Measurements from ENCODE around the gene MVP. TPM values are rescaled to one million over a fixed set of nuclear protein-coding genes. Genes with fewer than 3 reads are reported as not detected.

Gene MVP
- total RNA-seq, 1 donor from 2014 or later, result 27.4 TPM

- no peak overlapping the region for H3K27ac Mint-ChIP-seq
- peak overlapping the region; percentile 98 for H3K4me3 Mint-ChIP-seq
These were observed 40.0 kb downstream of the MVP start for GRCh38 chr16:29860218-29860617.

GRCh38 chr16:29862383-29862883, 42.2 kb downstream of the MVP start:
- peak overlapping the region; percentile 98 for H3K4me3 Mint-ChIP-seq
- peaks cover 8% of the 10 kb centered on the region for H3K36me3 Mint-ChIP-seq
- H3K27me3 Mint-ChIP-seq, result no peaks in the 10 kb centered on the region
- H3K4me1 Mint-ChIP-seq (ENCODE audit: unreplicated experiment), result peaks cover 15% of the 10 kb centered on the region
- H3K27ac Mint-ChIP-seq, result peak overlapping the region; percentile 95
- no peaks in the 10 kb centered on the region for H3K9me3 Mint-ChIP-seq
- DNase-seq (ENCODE audit: extremely low spot score, unreplicated experiment), result no peak
- no peak for TF ChIP-seq CTCF (conservative IDR thresholded peaks at IDR 0.05)

More at GRCh38 chr16:29860218-29860617, 40.0 kb downstream of the MVP start:
- no peak for TF ChIP-seq CTCF (conservative IDR thresholded peaks at IDR 0.05)
- H3K4me1 Mint-ChIP-seq (ENCODE audit: unreplicated experiment), result peaks cover 15% of the 10 kb centered on the region
- H3K27me3 Mint-ChIP-seq, result no peaks in the 10 kb centered on the region
- no peak for DNase-seq (ENCODE audit: extremely low spot score, unreplicated experiment)
- peaks cover 8% of the 10 kb centered on the region for H3K36me3 Mint-ChIP-seq
- no peaks in the 10 kb centered on the region for H3K9me3 Mint-ChIP-seq

DNA sequence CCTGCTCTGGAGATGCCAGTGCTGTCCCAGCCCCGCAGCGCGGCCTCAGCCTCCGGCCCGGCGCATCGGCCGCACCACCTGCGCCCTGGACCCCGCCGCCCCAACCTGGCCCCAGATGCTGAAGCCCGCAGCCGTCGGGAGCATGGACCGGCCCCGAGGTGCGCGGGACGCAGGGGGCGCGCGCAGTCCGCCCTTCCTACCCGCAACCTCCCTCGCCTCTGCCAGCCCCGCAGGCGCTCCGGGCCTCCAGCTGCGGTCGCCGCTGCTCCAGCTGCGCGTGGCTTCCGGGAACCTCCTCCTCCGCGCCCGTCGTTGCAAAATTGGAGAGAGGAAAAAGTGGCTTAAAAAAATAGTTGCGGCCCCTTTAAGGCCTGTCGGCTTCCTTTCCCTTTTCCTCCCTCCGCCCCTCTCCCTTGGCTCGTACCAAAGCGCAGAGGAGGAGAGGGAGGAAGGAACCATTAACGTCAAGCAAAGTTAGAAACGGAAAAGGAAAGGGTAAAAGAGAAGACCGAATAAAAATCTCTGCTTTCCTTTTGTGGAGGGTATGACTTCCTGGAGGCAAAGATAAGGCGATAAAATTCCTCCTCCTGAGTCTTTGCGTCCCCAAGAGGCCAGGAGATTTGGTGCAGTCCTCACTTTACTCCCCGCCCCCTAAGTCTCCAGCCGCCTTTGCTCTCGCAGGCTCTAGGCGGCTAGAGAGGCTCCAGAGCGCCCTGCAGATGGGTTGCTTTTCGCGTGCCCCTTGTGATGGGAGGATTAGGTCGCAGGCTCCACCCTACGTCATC, 42.8 kb downstream of the MVP start, which contains the start of gene CDIPT:
Gene CDIPT, minus strand, starts transcription at position 343 of the 785 bp plus-strand sequence. CDS start 369 bp downstream, outside the sequence.
- Mint-ChIP-seq H3K27me3 (no peaks in the 10 kb centered on the region), H3K9me3 (no peaks in the 10 kb centered on the region), H3K27ac (peak within 1 kb of the TSS; percentile 100), H3K4me3 (peak within 1 kb of the TSS; percentile 98), H3K36me3 (peaks cover 8% of the 10 kb centered on the region), H3K4me1 (ENCODE audit: unreplicated experiment) (peaks cover 15% of the 10 kb centered on the region)
- DNase-seq (ENCODE audit: extremely low spot score, unreplicated experiment), result peak; percentile 90
- TF ChIP-seq CTCF (conservative IDR thresholded peaks at IDR 0.05), result peak; percentile 74

DNA sequence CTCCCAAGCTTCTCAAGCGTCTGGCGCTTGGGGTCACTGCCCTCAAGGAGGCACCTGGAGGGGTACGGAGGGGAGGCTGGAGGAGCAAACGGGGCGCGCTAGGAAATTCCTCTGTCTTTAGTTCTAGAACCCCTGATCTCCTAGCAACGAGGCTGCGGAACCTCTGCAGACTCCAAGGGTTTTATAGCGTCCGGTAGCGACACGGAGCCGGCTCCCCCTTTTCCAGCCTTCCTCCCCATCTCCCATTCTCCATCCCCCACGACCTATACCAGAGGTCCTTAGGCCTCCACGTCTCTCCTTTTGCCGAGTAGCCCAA, 43.4 kb downstream of the MVP start:
- H3K4me1 Mint-ChIP-seq (ENCODE audit: unreplicated experiment), result peaks cover 15% of the 10 kb centered on the region
- TF ChIP-seq CTCF (conservative IDR thresholded peaks at IDR 0.05), result no peak
- H3K9me3 Mint-ChIP-seq, result no peaks in the 10 kb centered on the region
- H3K27me3 Mint-ChIP-seq, result no peaks in the 10 kb centered on the region
- H3K4me3 Mint-ChIP-seq, result peak overlapping the region; percentile 93
- DNase-seq (ENCODE audit: extremely low spot score, unreplicated experiment), result no peak
- peak overlapping the region; percentile 100 for H3K27ac Mint-ChIP-seq
- peaks cover 4% of the 10 kb centered on the region for H3K36me3 Mint-ChIP-seq

DNA sequence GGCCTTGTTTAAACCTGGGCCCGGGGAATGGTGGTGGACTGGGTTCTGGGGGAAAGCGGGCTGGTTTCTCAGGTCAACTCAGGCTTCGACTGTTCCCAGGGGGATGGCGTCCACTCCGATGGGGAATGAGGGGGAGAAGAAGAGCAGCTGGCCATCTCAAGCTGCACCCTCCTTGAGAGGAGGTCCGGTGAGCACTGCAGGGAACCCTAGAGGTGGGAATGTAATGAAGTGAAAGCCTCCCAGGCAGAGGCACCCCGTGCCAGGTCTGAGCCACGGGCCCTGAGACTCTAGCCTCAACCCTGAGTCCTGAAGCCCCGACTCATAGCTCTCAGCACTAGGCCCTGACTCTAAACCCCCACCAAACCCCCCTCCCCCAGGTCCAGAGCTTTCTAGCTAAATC, 43.9 kb downstream of the MVP start:
- H3K9me3 Mint-ChIP-seq, result no peaks in the 10 kb centered on the region
- no peak for TF ChIP-seq CTCF (conservative IDR thresholded peaks at IDR 0.05)
- peaks cover 15% of the 10 kb centered on the region for H3K4me1 Mint-ChIP-seq (ENCODE audit: unreplicated experiment)
- no peak overlapping the region for H3K4me3 Mint-ChIP-seq
- H3K27me3 Mint-ChIP-seq, result no peaks in the 10 kb centered on the region
- DNase-seq (ENCODE audit: extremely low spot score, unreplicated experiment), result no peak
- H3K36me3 Mint-ChIP-seq, result peaks cover 4% of the 10 kb centered on the region
- no peak overlapping the region for H3K27ac Mint-ChIP-seq

Measured in type B pancreatic cell (in vitro differentiated cells).